COLO829 (cell line): Measurements from ENCODE around the gene TIMP1.

Source experiments
- DNase-seq: peaks from one replicate; pipeline ENCODE4 v3.0.0; 2012; ENCODE audit warnings: low spot score

The TIMP1 gene

GRCh38 chrX:47581731-47582647 is at the start of gene TIMP1:
Gene TIMP1, plus strand, starts transcription at chrX:47582436. Its CDS starts 980 bp downstream, at chrX:47583416.
- DNase-seq, result peak; percentile 90

- DNase-seq, result no peak
Observed at GRCh38 chrX:47539860-47540259, 42.4 kb upstream of the TIMP1 start.

- DNase-seq, result peak; percentile 96
Observed at GRCh38 chrX:47540754-47541538, 41.3 kb upstream of the TIMP1 start.

- DNase-seq, result no peak
Observed at GRCh38 chrX:47543496-47543895, 38.7 kb upstream of the TIMP1 start.

GRCh38 chrX:47556045-47556623 is 26.1 kb upstream of the TIMP1 start:
- peak; percentile 10 for DNase-seq

GRCh38 chrX:47558436-47558835 is 23.8 kb upstream of the TIMP1 start:
- no peak for DNase-seq

- DNase-seq, result no peak
Observed at GRCh38 chrX:47560179-47560933, 21.9 kb upstream of the TIMP1 start.

GRCh38 chrX:47560934-47561658 is 21.1 kb upstream of the TIMP1 start, which contains the start of gene ARAF:
Gene ARAF, plus strand, starts transcription at chrX:47561205. Its CDS starts 1,763 bp downstream, at chrX:47562968.
- peak; percentile 97 for DNase-seq

GRCh38 chrX:47561659-47562151 is 20.5 kb upstream of the TIMP1 start:
- DNase-seq, result no peak

- DNase-seq, result no peak
Observed at GRCh38 chrX:47562615-47563243, 19.5 kb upstream of the TIMP1 start.

- no peak for DNase-seq
Observed at GRCh38 chrX:47563801-47564315, 18.4 kb upstream of the TIMP1 start.

GRCh38 chrX:47564438-47565085 is 17.7 kb upstream of the TIMP1 start:
- DNase-seq, result no peak

GRCh38 chrX:47566841-47567240 is 15.4 kb upstream of the TIMP1 start:
- no peak for DNase-seq

- no peak for DNase-seq
Observed at GRCh38 chrX:47568656-47569295, 13.5 kb upstream of the TIMP1 start.

- DNase-seq, result no peak
Observed at GRCh38 chrX:47570794-47571193, 11.4 kb upstream of the TIMP1 start.

GRCh38 chrX:47571215-47571614 is 11.0 kb upstream of the TIMP1 start:
- no peak for DNase-seq

- no peak for DNase-seq
Observed at GRCh38 chrX:47571896-47572295, 10.3 kb upstream of the TIMP1 start.

- DNase-seq, result no peak
Observed at GRCh38 chrX:47572773-47573340, 9.4 kb upstream of the TIMP1 start.
